K562 (cell line): ENCODE results near the gene MBD4. TPM values are rescaled to one million over a fixed set of nuclear protein-coding genes. Genes with fewer than 3 reads are reported as not detected.

Source experiments
- ATAC-seq: fragments of 200-7000 bp; cut with Tn5 transposase; 3 replicates; pipeline ENCODE4 v1.9.1; 2020; ENCODE audit warnings: moderate library complexity
- BruUV-seq: library from RNA; stranded (reverse); fragments of 400-500 nt; replicated peaks from 2 replicates; lab custom pipeline; 2021; lab: Mats Ljungman, UMichigan
- CTCF ChIA-PET: fragments of 300-600 bp; formaldehyde crosslinking; extraction: SDS; loops from one replicate; lab custom pipeline; 2021; ENCODE audit warnings: low intra/inter-chr PET ratio; lab: Yijun Ruan, JAX
- POLR2A ChIA-PET: fragments of 300-600, 350-650 bp; sonication (Branson Sonifier 250); formaldehyde crosslinking; extraction: SDS; loops from one replicate; lab custom pipeline; 2021; ENCODE audit warnings: antibody characterized with exemption, inconsistent platforms; lab: Yijun Ruan, JAX
- DNase-seq, 4 experiments: peaks; one replicate each; pipeline versions ENCODE4 v3.0.0 to v3.0.0-alpha.2; 2011 to 2018; ENCODE audit warnings: low spot score in 3 of 4, mixed read lengths in 3 of 4; ENCODE audit errors: extremely low read depth in 1 of 4
- FAIRE-seq: peaks from 2 replicates; lab custom pipeline; 2011; peaks lifted over from hg19 to GRCh38; lab: Jason Lieb, UNC
- H2AFZ ChIP-seq: 2 replicates; pipeline ENCODE4 v1.6.0; 2011; ENCODE audit warnings: low read depth, low read length, control low read depth, inconsistent platforms
- H3K27ac ChIP-seq: fragments of 200-600 bp; 3 replicates; pipeline ENCODE4 v1.8.0; 2011; ENCODE audit warnings: low read depth, mild to moderate bottlenecking, control low read depth, inconsistent platforms, low read length, moderate library complexity, mixed read lengths; ENCODE audit errors: extremely low read depth
- H3K27me3 ChIP-seq, 2 experiments: fragments of 300-600 bp in 1 of 2; 2 replicates in 1 of 2; 3 replicates in 1 of 2; pipeline versions ENCODE4 v1.6.0 to v1.8.0; 2011; ENCODE audit warnings: inconsistent platforms in 2 of 2, low read length in 2 of 2, mild to moderate bottlenecking in 1 of 2, mixed read lengths in 1 of 2, moderate library complexity in 1 of 2; ENCODE audit not compliant: control insufficient read depth in 2 of 2, insufficient read depth in 2 of 2
- H3K36me3 ChIP-seq: fragments of 300-600 bp; 3 replicates; pipeline ENCODE4 v1.8.0; 2011; ENCODE audit warnings: mild to moderate bottlenecking, low read length, inconsistent platforms; ENCODE audit not compliant: control insufficient read depth, insufficient read depth
- H3K4me1 ChIP-seq, 2 experiments: fragments of 200-600 bp in 1 of 2; replicated peaks in 1 of 2; 2 replicates in 1 of 2; 3 replicates in 1 of 2; pipeline versions ENCODE4 v1.5.1 to v1.8.0; 2011; ENCODE audit warnings: inconsistent platforms in 2 of 2, low read length in 2 of 2, mild to moderate bottlenecking in 1 of 2, mixed read lengths in 1 of 2, moderate library complexity in 1 of 2; ENCODE audit not compliant: control insufficient read depth in 2 of 2, insufficient read depth in 2 of 2
- H3K4me2 ChIP-seq: 2 replicates; pipeline ENCODE4 v1.6.1; 2011; ENCODE audit warnings: low read length, control low read depth, inconsistent platforms, mixed read lengths; ENCODE audit not compliant: insufficient read depth
- H3K4me3 ChIP-seq: fragments of 200-600 bp; sonication (generic), shearing (Covaris generic); 2 replicates; pipeline ENCODE4 v1.5.1; 2016; ENCODE audit warnings: control low read depth, inconsistent platforms
- H3K79me2 ChIP-seq: fragments of 200-600 bp; 3 replicates; pipeline ENCODE4 v1.8.0; 2011; ENCODE audit warnings: low read length, inconsistent platforms; ENCODE audit not compliant: control insufficient read depth, insufficient read depth
- H3K9ac ChIP-seq, 2 experiments: 2 replicates each; pipeline versions ENCODE4 v1.6.0 to v1.6.1; 2011; ENCODE audit warnings: low read depth in 2 of 2, low read length in 2 of 2, control low read depth in 1 of 2, inconsistent platforms in 1 of 2, mild to moderate bottlenecking in 1 of 2, mixed read lengths in 1 of 2; ENCODE audit not compliant: insufficient read depth in 1 of 2
- H3K9me1 ChIP-seq: one replicate; pipeline ENCODE4 v1.6.0; 2011; ENCODE audit warnings: inconsistent platforms, mild to moderate bottlenecking, low read length, moderate library complexity; ENCODE audit not compliant: control insufficient read depth, insufficient read depth
- H3K9me3 ChIP-seq: replicated peaks from 2 replicates; pipeline ENCODE4 v1.5.1; 2011; ENCODE audit warnings: low read depth, low read length, inconsistent platforms; ENCODE audit not compliant: control insufficient read depth, insufficient read depth
- H4K20me1 ChIP-seq: replicated peaks from 2 replicates; pipeline ENCODE4 v1.6.1; 2011; ENCODE audit warnings: low read length, inconsistent platforms, mixed read lengths; ENCODE audit not compliant: control insufficient read depth, insufficient read depth
- BRCA1 ChIP-seq, 2 experiments: fragments of 450-650 bp in 1 of 2; sonication (generic) in 1 of 2; formaldehyde crosslinking in 1 of 2; IDR thresholded peaks; 2 replicates each; pipeline versions ENCODE4 v1.5.0 to v1.6.1; 2017 to 2020; ENCODE audit warnings: mild to moderate bottlenecking in 1 of 2, missing genetic modification reagents in 1 of 2
- FOS ChIP-seq: IDR thresholded peaks from 3 replicates; pipeline ENCODE4 v1.6.1; 2011; ENCODE audit not compliant: insufficient read length; ENCODE audit errors: extremely low read depth
- TCF7L2 ChIP-seq: fragments of 150-350 bp; IDR thresholded peaks from 2 replicates; pipeline ENCODE4 v1.6.1; 2016; ENCODE audit warnings: low read depth, mild to moderate bottlenecking, low read length, moderate library complexity
- ZNF785 ChIP-seq: fragments of 250-450 bp; sonication (Bioruptor Pico); IDR thresholded peaks from 2 replicates; pipeline ENCODE4 v1.4.0; 2020; ENCODE audit warnings: mild to moderate bottlenecking
- WGBS: fragments of 100-300 bp; shearing (Covaris generic); methylation state at CpG from one replicate; pipeline ENCODE4 v1.1.6; 2016; ENCODE audit warnings: low coverage, mixed read lengths; ENCODE audit not compliant: insufficient coverage; ENCODE audit errors: missing lambda C conversion rate; 5-methylcytosine and 5-hydroxymethylcytosine counted together
- in situ Hi-C: fragments of 300-500 bp; cut with MboI; formaldehyde crosslinking; loops from 4 replicates; pipeline ENCODE4 v1.15.0; 2018; ENCODE audit warnings: inconsistent platforms, mixed read lengths
- intact Hi-C: fragments of 100-400 bp; cut with micrococcal nuclease; formaldehyde crosslinking; loops from 2 replicates; pipeline ENCODE4 v1.14.2; 2022
- polyA plus RNA-seq, 8 experiments: library from polyadenylated mRNA; depleted of rRNA in 4 of 8; stranded (reverse) in 5 of 8; unstranded in 3 of 8; fragments of >200 nt; fragmentation: Nextera tagmentation in 2 of 8; fragmentation: Illumina TruSeq in 1 of 8; extraction: Ambion mirVana in 2 of 8; extraction: Trizol in 1 of 8; gene quantifications; 2 replicates each; pipeline versions ENCODE4 v1.2.1 to v1.2.3, GENCODE V29; 2011 to 2014; ENCODE audit warnings: inconsistent platforms in 1 of 8, missing spikeins in 1 of 8
- total RNA-seq, 7 experiments: library from RNA; depleted of rRNA in 6 of 7; stranded (reverse); fragments of >200 nt in 6 of 7; fragmentation: Illumina TruSeq in 2 of 7; extraction: Trizol in 2 of 7; gene quantifications; 2 replicates each; pipeline versions ENCODE4 v1.2.1 to v1.2.3, GENCODE V29; 2011 to 2021; ENCODE audit warnings: low replicate concordance in 1 of 7
- TF ChIP-seq, protein P1 (sequence below): fragments of 450-650 bp; IDR thresholded peaks from 2 replicates; pipeline ENCODE4 v1.7.0; 2016; ENCODE audit warnings: borderline replicate concordance

MBD4 gene
- total and polyA plus RNA-seq, 9 of the 15 experiments (the other 6 are each of a cell fraction or from before 2014, with no cell fraction given): 13.3 to 63.9 (median 39.0) TPM

GRCh38 chr3:129475863-129476262 is 36.1 kb upstream of the MBD4 start:
- H3K27ac ChIP-seq: no peak overlapping the region
- DNase-seq: no peak
- no peak overlapping the region for H3K4me2 ChIP-seq
- H3K79me2 ChIP-seq: no peaks in the 10 kb centered on the region
- ATAC-seq: no peak
- ChIA-PET CTCF (no interaction called here), POLR2A (interaction anchor here (0.7 to 1.3 kb wide), 2 partner anchors 11 to 459 kb away, joined by 3 to 7 read pairs; no protein-coding TSS in a partner anchor)
- TF ChIP-seq BRCA1 (IDR thresholded peaks at IDR 0.05) (no peak), BRCA1 (CRISPR knock-in tag; IDR thresholded peaks at IDR 0.05) (no peak), FOS (no peak), TCF7L2 (no peak), ZNF785 (CRISPR knock-in tag) (no peak)
- TF ChIP-seq, protein P1, sequence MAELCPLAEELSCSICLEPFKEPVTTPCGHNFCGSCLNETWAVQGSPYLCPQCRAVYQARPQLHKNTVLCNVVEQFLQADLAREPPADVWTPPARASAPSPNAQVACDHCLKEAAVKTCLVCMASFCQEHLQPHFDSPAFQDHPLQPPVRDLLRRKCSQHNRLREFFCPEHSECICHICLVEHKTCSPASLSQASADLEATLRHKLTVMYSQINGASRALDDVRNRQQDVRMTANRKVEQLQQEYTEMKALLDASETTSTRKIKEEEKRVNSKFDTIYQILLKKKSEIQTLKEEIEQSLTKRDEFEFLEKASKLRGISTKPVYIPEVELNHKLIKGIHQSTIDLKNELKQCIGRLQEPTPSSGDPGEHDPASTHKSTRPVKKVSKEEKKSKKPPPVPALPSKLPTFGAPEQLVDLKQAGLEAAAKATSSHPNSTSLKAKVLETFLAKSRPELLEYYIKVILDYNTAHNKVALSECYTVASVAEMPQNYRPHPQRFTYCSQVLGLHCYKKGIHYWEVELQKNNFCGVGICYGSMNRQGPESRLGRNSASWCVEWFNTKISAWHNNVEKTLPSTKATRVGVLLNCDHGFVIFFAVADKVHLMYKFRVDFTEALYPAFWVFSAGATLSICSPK: no peak
- no peaks in the 10 kb centered on the region for H3K9me3 ChIP-seq
- no peak overlapping the region for H3K4me3 ChIP-seq
- no peak overlapping the region for H3K9ac ChIP-seq
- no TSS peak for BruUV-seq
- peaks cover 5% of the 10 kb centered on the region in 2 experiments; a peak in 4 of 5 replicates for H3K4me1 ChIP-seq
- no peak for FAIRE-seq
- no peaks in the 10 kb centered on the region for H3K9me1 ChIP-seq
- no peaks in the 10 kb centered on the region for H4K20me1 ChIP-seq
- H2AFZ ChIP-seq: no peak overlapping the region
- 88% methylated on average over 3 of the region's 3 CpGs for WGBS
- in situ Hi-C loops (no loop called here), intact Hi-C loops (no loop called here)
- no peaks in the 10 kb centered on the region for H3K27me3 ChIP-seq
- H3K36me3 ChIP-seq: peaks cover 25% of the 10 kb centered on the region; the same call in 1 of the 3 replicates
